Measurements from ENCODE around the gene AUTS2.

Gene AUTS2

DNA sequence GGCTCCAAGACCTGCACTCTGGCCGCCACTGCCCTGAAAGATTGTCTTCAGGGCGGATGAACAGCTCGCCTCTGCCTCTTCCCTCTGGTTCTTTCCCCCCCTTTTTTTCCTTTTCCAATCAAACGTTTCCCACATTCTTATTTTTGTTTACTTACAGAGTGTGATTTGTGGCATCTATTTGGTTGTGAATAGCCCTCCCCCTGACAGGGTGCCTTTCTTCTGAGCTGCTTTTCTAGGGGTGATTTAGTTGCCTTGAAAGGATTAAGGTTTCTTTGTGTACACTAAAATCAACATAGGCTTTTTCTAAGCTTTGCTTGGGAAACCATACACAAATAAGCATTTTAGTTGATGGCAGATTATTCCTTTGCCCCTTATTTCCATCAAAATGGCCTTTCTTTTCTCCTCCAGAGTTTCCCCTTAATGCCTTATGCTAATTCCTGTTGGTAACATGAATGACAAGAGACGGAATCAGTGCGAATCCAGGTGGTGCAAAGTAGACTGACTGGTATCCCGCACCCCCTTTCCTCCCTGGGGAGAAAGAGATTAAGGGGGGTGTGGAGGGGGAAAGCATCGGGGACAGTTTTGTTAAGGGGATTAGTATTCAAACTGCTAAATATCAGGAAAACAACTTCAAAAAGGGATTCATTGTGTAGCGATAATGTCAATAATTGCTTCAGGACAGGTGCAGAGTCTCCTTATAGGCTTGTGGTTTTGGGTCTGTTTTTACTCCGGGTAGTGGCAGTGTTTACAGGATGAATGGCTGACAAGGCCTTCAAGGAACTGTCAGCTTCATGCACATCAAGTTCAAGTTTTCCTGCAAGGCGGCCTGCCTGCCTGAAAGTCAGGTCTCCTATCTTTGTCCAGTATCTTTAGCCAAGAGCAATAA is 1102.0 kb downstream of the AUTS2 start:
- H3K36me3 ChIP-seq: peaks cover 26% of the 10 kb centered on the region
- H3K4me3 ChIP-seq (ENCODE audit: low read depth, low read length): no peak overlapping the region
- no peaks in the 10 kb centered on the region for H3K9me3 ChIP-seq (ENCODE audit: severe bottlenecking)
- TF ChIP-seq, protein P1, sequence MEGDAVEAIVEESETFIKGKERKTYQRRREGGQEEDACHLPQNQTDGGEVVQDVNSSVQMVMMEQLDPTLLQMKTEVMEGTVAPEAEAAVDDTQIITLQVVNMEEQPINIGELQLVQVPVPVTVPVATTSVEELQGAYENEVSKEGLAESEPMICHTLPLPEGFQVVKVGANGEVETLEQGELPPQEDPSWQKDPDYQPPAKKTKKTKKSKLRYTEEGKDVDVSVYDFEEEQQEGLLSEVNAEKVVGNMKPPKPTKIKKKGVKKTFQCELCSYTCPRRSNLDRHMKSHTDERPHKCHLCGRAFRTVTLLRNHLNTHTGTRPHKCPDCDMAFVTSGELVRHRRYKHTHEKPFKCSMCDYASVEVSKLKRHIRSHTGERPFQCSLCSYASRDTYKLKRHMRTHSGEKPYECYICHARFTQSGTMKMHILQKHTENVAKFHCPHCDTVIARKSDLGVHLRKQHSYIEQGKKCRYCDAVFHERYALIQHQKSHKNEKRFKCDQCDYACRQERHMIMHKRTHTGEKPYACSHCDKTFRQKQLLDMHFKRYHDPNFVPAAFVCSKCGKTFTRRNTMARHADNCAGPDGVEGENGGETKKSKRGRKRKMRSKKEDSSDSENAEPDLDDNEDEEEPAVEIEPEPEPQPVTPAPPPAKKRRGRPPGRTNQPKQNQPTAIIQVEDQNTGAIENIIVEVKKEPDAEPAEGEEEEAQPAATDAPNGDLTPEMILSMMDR (IDR thresholded peaks at IDR 0.05; ENCODE audit: low read depth, low read length): no peak
- DNase-seq: no peak
- H3K27me3 ChIP-seq (ENCODE audit: insufficient read depth, low read depth, severe bottlenecking): no peaks in the 10 kb centered on the region
- H3K27ac ChIP-seq: peak overlapping the region; percentile 19

DNA sequence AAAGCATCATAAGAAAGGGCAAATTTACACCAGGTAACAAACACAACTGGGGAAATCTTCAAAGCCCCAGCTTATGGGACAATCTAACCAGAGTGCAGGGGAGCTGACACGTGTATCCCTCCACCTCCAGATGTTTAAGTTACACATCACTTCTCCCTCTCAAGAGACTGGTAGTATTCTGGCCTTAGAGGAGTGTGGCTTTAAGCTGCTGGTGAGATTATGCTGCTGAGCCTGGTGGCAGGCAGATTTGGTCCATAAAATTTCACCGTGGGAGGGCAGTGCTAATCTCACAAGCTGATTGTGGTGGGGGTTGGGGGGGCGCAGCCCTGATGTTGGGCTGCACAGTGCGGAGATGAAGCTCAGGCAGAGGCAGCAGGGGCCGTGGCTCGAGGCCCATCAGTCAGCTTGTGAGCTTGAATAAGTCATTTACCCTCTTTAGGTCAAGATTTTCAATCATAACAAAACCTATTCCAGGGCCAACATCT is 1102.7 kb downstream of the AUTS2 start:
- Histone ChIP-seq H3K27ac (no peak overlapping the region; the same call in 1 of the 2 replicates), H3K9me3 (ENCODE audit: severe bottlenecking) (no peaks in the 10 kb centered on the region), H3K4me3 (ENCODE audit: low read depth, low read length) (no peak overlapping the region), H3K27me3 (ENCODE audit: insufficient read depth, low read depth, severe bottlenecking) (no peaks in the 10 kb centered on the region), H3K36me3 (peaks cover 33% of the 10 kb centered on the region)
- DNase-seq: peak; percentile 87
- TF ChIP-seq, protein P1 (IDR thresholded peaks at IDR 0.05; ENCODE audit: low read depth, low read length): no peak

DNA sequence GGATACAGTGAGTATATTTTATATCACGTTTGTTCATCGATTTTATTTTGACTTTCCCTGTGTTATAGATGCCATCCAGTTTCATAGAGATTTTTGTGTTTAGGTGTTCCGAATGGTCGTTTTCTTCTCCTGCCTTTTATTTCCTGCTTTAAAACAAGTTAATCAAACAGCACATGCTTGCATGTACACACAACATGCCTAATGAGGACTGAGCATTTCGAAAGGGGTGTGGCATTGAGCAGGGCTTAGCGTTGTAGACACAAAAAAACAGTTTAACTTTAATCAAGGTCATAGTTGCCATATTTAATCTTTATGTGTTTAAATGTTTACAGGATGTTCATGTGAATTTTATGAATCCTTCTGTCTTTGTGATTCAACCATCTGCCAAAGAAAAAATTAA is 1103.2 kb downstream of the AUTS2 start:
- TF ChIP-seq, protein P1 (IDR thresholded peaks at IDR 0.05; ENCODE audit: low read depth, low read length): no peak
- no peak for DNase-seq
- Histone ChIP-seq H3K36me3 (peaks cover 37% of the 10 kb centered on the region), H3K9me3 (ENCODE audit: severe bottlenecking) (no peaks in the 10 kb centered on the region), H3K27ac (no peak overlapping the region), H3K4me3 (ENCODE audit: low read depth, low read length) (no peak overlapping the region), H3K27me3 (ENCODE audit: insufficient read depth, low read depth, severe bottlenecking) (no peaks in the 10 kb centered on the region)

DNA sequence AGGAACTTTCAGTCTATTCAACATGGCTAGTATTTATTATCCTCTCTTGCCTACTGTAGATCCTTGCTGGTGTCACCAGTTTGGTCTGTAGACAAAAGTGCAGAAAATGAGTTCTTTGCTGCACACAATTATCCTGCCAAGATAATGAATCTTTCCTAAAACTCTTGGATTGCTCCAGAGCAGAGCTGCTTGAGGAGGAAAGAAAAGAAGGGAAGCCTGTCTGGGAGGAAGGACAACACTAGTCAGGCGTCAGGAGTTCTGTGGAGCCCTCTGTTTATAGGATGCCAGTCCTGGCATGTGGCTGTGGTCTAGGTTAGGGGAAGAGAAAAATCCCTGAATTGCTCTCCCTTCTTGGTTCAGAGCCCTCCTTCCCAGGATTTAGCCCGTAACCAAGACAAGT is 1103.7 kb downstream of the AUTS2 start:
- no peak for DNase-seq
- Histone ChIP-seq H3K36me3 (peaks cover 37% of the 10 kb centered on the region), H3K27ac (no peak overlapping the region), H3K4me3 (ENCODE audit: low read depth, low read length) (no peak overlapping the region), H3K27me3 (ENCODE audit: insufficient read depth, low read depth, severe bottlenecking) (no peaks in the 10 kb centered on the region), H3K9me3 (ENCODE audit: severe bottlenecking) (no peaks in the 10 kb centered on the region)
- TF ChIP-seq, protein P1 (IDR thresholded peaks at IDR 0.05; ENCODE audit: low read depth, low read length): no peak

DNA sequence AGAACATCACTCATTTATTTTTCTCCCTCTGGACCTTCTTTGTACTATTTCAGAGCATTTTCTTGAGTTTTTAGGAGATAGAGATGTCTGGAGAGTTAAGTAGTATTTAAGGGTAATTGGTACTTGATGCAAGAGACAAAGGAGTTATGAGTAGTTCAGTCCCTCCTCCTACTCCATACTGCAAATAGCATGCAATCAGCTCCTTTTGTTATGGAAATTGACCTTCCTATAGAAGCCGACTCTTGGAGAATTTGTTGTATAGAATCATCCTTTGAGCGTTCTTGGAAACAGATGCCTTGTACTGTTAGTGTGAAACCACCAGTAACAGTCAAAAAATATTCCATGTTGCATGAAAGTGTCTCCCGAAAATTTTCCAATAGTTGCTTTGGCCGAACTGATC is 1105.5 kb downstream of the AUTS2 start:
- Histone ChIP-seq H3K27ac (no peak overlapping the region), H3K36me3 (peaks cover 32% of the 10 kb centered on the region)
- no peak for DNase-seq

More for the DNA sequence above, 1105.5 kb downstream of the AUTS2 start:
- TF ChIP-seq, protein P1 (IDR thresholded peaks at IDR 0.05; ENCODE audit: low read depth, low read length): no peak
- no peaks in the 10 kb centered on the region for H3K27me3 ChIP-seq (ENCODE audit: insufficient read depth, low read depth, severe bottlenecking)
- H3K9me3 ChIP-seq (ENCODE audit: severe bottlenecking): no peaks in the 10 kb centered on the region
- no peak overlapping the region for H3K4me3 ChIP-seq (ENCODE audit: low read depth, low read length)
